GM18505 (cell line): ENCODE data around the gene BTRC.
A peak's percentile ranks its signal among the peaks of the same experiment; 100 is the strongest.

ENCODE experiments used
- ATAC-seq: cut with Tn5 transposase; IDR thresholded peaks from one replicate; pipeline ENCODE4 v1.9.1; 2021; ENCODE audit not compliant: unreplicated experiment
- POLR2A ChIP-seq: IDR thresholded peaks from 4 replicates; pipeline ENCODE4 v1.6.1; 2011; ENCODE audit warnings: borderline replicate concordance; ENCODE audit not compliant: insufficient read depth, insufficient read length; ENCODE audit errors: extremely low read depth

The BTRC gene

DNA sequence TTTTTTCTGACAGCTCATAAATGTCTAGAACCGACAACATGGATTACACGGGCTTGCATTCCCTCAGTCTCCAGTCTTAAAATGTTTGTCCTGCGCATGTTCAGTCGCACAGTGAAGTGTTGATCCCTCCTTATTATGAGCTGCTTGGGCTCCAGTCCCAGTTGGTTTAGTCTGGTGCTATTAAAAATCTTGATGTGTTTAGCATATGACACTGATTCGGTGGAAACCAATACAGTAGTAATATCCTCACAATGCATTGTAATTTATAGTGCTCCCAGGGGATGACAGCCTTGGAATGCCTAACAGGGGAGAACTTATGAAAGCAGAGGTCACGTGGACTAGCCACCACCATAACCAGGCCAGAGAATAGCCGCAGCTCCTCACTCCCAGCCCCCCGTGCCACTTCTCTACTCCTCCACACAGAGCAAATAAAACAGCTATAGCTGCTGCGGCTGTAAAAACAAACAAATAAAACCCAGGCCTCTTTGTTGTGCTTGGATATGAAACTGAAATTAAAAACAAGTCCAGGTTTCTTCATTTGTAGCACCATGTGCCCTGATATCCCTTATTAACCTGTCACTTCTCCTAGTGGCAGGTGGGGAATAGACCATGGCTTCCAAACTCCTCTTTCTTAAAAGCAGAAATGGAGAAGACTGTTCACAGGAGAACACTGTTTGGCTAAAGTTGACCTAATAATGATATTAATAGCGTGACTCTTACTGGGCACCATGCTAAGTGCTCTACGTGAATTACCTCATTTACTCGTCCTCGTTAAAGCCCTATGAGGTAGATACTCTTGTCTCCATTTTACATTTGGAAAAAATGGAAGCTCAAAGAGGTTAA, 241.8 kb downstream of the BTRC start:
- TF ChIP-seq POLR2A: no peak
- no peak for ATAC-seq

- ATAC-seq: no peak
- TF ChIP-seq POLR2A: no peak
Measured at GRCh38 chr10:101597091-101597900, 243.3 kb downstream of the BTRC start.

GRCh38 chr10:101601541-101601940, 247.6 kb downstream of the BTRC start:
- no peak for ATAC-seq
- no peak for TF ChIP-seq POLR2A

DNA sequence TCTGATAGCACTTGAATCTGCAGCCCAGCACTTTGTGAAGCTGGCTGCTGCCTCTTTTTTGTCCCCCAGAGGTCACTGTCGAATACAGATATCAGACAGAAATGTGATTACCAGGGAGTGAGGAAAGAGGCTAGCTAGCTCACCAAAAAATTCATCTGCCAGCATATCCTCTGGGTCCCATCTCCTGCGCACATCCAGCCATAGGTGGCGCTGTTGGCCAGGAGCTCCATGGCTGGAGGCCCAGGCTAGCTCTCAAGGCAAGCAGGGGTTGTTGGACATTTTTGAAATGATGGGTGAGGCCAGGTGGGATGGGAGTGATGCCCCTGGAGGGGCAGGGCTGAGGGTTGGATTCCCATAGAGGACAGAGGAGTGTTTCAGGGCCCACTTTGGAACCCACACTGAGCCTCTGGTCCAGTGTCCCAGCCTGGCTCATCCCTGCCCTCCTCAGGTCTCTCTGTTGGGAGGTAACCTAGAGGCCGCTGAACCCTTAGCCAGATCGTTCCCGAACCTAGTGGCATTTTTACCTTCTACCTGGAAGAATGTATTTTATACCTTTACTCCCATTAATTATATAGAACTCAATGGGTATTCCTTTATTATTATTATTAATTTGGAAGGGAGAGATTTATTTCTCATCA, 248.9 kb downstream of the BTRC start:
- peak; percentile 36 for TF ChIP-seq POLR2A
- no peak for ATAC-seq
